Natural killer cell (primary cell): ENCODE measurements around the gene SLC2A4. TPM values are rescaled to one million over a fixed set of nuclear protein-coding genes. Genes with fewer than 3 reads are reported as not detected.

Experiments
- ATAC-seq, 3 donors: fragments of 150-1000 bp in 2 of 3; fragments of 200-7000 bp in 1 of 3; cut with Tn5 transposase; 1 replicate in 1 of 3; 2 replicates in 2 of 3; pipeline ENCODE4 v1.10.0; 2021; ENCODE audit warnings: mild to moderate bottlenecking in 2 of 3, moderate library complexity in 2 of 3
- DNase-seq, 2 donors: peaks; one replicate each; pipeline versions ENCODE4 v3.0.0 to v3.0.0-alpha.2; 2013 to 2021; ENCODE audit warnings: mixed read lengths in 1 of 2
- H3K27ac ChIP-seq: one replicate; pipeline ENCODE4 v1.5.1; 2013; ENCODE audit warnings: mild to moderate bottlenecking, low read length
- H3K27me3 ChIP-seq: one replicate; pipeline ENCODE4 v1.6.1; 2013; ENCODE audit warnings: low read length; ENCODE audit not compliant: control insufficient read depth, insufficient read depth
- H3K36me3 ChIP-seq: one replicate; pipeline ENCODE4 v1.6.1; 2013; ENCODE audit warnings: low read length; ENCODE audit not compliant: control insufficient read depth, insufficient read depth
- H3K4me1 ChIP-seq: one replicate; pipeline ENCODE4 v1.6.1; 2013; ENCODE audit warnings: low read length; ENCODE audit not compliant: control insufficient read depth, insufficient read depth
- H3K4me3 ChIP-seq: one replicate; pipeline ENCODE4 v1.5.1; 2013; ENCODE audit warnings: low read length
- H3K9me3 ChIP-seq: one replicate; pipeline ENCODE4 v1.6.1; 2013; ENCODE audit warnings: low read length; ENCODE audit not compliant: control insufficient read depth, insufficient read depth
- H3K27ac Mint-ChIP-seq, 2 donors: one replicate each; pipeline ENCODE4 v1.8.0; 2022; ENCODE audit warnings: mild to moderate bottlenecking in 2 of 2, mixed read lengths in 2 of 2, moderate library complexity in 1 of 2
- H3K27me3 Mint-ChIP-seq, 2 donors: one replicate each; pipeline ENCODE4 v1.8.0; 2022; ENCODE audit warnings: low read depth in 2 of 2, mixed read lengths in 2 of 2
- H3K36me3 Mint-ChIP-seq: one replicate; pipeline ENCODE4 v1.8.0; 2022; ENCODE audit warnings: mixed read lengths
- H3K4me1 Mint-ChIP-seq, 2 donors: one replicate each; pipeline ENCODE4 v1.8.0; 2022; ENCODE audit warnings: mixed read lengths in 2 of 2
- H3K4me3 Mint-ChIP-seq: one replicate; pipeline ENCODE4 v1.8.0; 2022; ENCODE audit warnings: mild to moderate bottlenecking, moderate library complexity, mixed read lengths
- H3K9me3 Mint-ChIP-seq, 2 donors: one replicate each; pipeline ENCODE4 v1.8.0; 2022; ENCODE audit warnings: mixed read lengths in 2 of 2
- CTCF ChIP-seq: fragments of 200-600 bp; IDR thresholded peaks from one replicate; pipeline ENCODE4 v1.8.0; 2022; ENCODE audit warnings: antibody characterized with exemption
- WGBS: methylation state at CpG from one replicate; pipeline ENCODE4 v1.1.7; 2013; ENCODE audit warnings: missing lambda C conversion rate; ENCODE audit not compliant: insufficient coverage; 5-methylcytosine and 5-hydroxymethylcytosine counted together
- intact Hi-C: fragments of 100-400 bp; cut with micrococcal nuclease; formaldehyde crosslinking; loops from one replicate; pipeline ENCODE4 v1.14.2; 2022
- total RNA-seq, 4 donors: library from RNA; stranded (reverse); fragments of 120-200 nt in 1 of 4; gene quantifications; one replicate each; pipeline versions ENCODE4 v1.2.3 to v1.2.4, GENCODE V29; 2013 to 2022

Gene SLC2A4
- total RNA-seq, 3 donors from 2014 or later (not counting 1 experiment from before 2014, with no cell fraction given) = not detected

GRCh38 chr17:7260651-7261378 is 20.7 kb upstream of the SLC2A4 start:
- H3K27ac Mint-ChIP-seq = peak overlapping the region in 1 of 2 donors; percentile 64
- intact Hi-C loops = no loop called here

GRCh38 chr17:7261379-7262191 is 19.9 kb upstream of the SLC2A4 start:
- H3K9me3 Mint-ChIP-seq = no peaks in the 10 kb centered on the region

More at GRCh38 chr17:7260651-7261378, 20.7 kb upstream of the SLC2A4 start:
- DNase-seq (peak; percentile 29 to 47), ATAC-seq (peak; percentile 38 to 62 (median 46))
- H3K9me3 ChIP-seq = no peaks in the 10 kb centered on the region
- Mint-ChIP-seq H3K4me1 (peaks cover 17% of the 10 kb centered on the region in 2 donors), H3K27me3 (peaks cover 14 to 16% of the 10 kb centered on the region in 2 donors), H3K4me3 (peak overlapping the region; percentile 66), H3K9me3 (no peaks in the 10 kb centered on the region), H3K36me3 (peaks cover 12% of the 10 kb centered on the region)
- H3K36me3 ChIP-seq = peaks cover 23% of the 10 kb centered on the region
- 10% methylated on average over 54 of the region's 54 CpGs for WGBS
- peak overlapping the region; percentile 42 for H3K4me3 ChIP-seq
- peaks cover 22% of the 10 kb centered on the region for H3K27me3 ChIP-seq
- TF ChIP-seq CTCF = no peak
- H3K4me1 ChIP-seq = peaks cover 34% of the 10 kb centered on the region
- no peak overlapping the region for H3K27ac ChIP-seq

GRCh38 chr17:7262192-7262934 is 19.2 kb upstream of the SLC2A4 start, which contains the start of gene CLDN7:
CLDN7 (minus strand) TSS chr17:7262478; CDS start chr17:7262043, 435 bp downstream.
- TF ChIP-seq CTCF = no peak
- Histone ChIP-seq H3K36me3 (peaks cover 11% of the 10 kb centered on the region), H3K9me3 (no peaks in the 10 kb centered on the region), H3K27ac (no peak within 1 kb of the TSS), H3K4me1 (peaks cover 34% of the 10 kb centered on the region), H3K27me3 (peaks cover 24% of the 10 kb centered on the region), H3K4me3 (peak within 1 kb of the TSS; percentile 42)
- peak within 1 kb of the TSS; percentile 82 for H3K4me3 Mint-ChIP-seq
- 10% methylated on average over 64 of the region's 64 CpGs for WGBS
- no peaks in the 10 kb centered on the region for H3K9me3 Mint-ChIP-seq
- intact Hi-C loops = no loop called here
- peaks cover 16 to 17% of the 10 kb centered on the region in 2 donors for H3K27me3 Mint-ChIP-seq
- peak in 1 of 2 donors; percentile 36 for DNase-seq
- ATAC-seq = no peak
- no peaks in the 10 kb centered on the region for H3K36me3 Mint-ChIP-seq
- peak within 1 kb of the TSS in 1 of 2 donors; percentile 80 for H3K27ac Mint-ChIP-seq
- peaks cover 17% of the 10 kb centered on the region in 2 donors for H3K4me1 Mint-ChIP-seq

More at GRCh38 chr17:7261379-7262191, 19.9 kb upstream of the SLC2A4 start:
- Mint-ChIP-seq H3K4me1 (peaks cover 17% of the 10 kb centered on the region in 2 donors), H3K36me3 (peaks cover 7% of the 10 kb centered on the region), H3K4me3 (peak overlapping the region; percentile 75), H3K27me3 (peaks cover 14 to 16% of the 10 kb centered on the region in 2 donors), H3K27ac (peak overlapping the region in 1 of 2 donors; percentile 64)
- H3K9me3 ChIP-seq = no peaks in the 10 kb centered on the region
- H3K36me3 ChIP-seq = peaks cover 16% of the 10 kb centered on the region
- TF ChIP-seq CTCF = no peak
- peaks cover 24% of the 10 kb centered on the region for H3K27me3 ChIP-seq
- H3K27ac ChIP-seq = no peak overlapping the region
- peaks cover 34% of the 10 kb centered on the region for H3K4me1 ChIP-seq
- intact Hi-C loops = no loop called here
- 8% methylated on average over 71 of the region's 71 CpGs for WGBS
- DNase-seq (peak; percentile 28 to 56), ATAC-seq (peak; percentile 57 to 66 (median 66))
- H3K4me3 ChIP-seq = peak overlapping the region; percentile 42
